NCI-H1694 (cell line): ENCODE data around the gene FOXN3.

ENCODE experiments used
- DNase-seq: peaks from one replicate; lab custom pipeline; 2025; lab: John Stamatoyannopoulos, UW

The FOXN3 gene

GRCh38 chr14:89277203-89277602 lies 139.8 kb downstream of the FOXN3 start:
- DNase-seq, result no peak

GRCh38 chr14:89276424-89276975 lies 140.5 kb downstream of the FOXN3 start:
- no peak for DNase-seq

- no peak for DNase-seq
Observed at GRCh38 chr14:89270439-89271227, 146.4 kb downstream of the FOXN3 start.

GRCh38 chr14:89269404-89269803 lies 147.6 kb downstream of the FOXN3 start:
- DNase-seq, result no peak

GRCh38 chr14:89268514-89268913 lies 148.5 kb downstream of the FOXN3 start:
- no peak for DNase-seq

- no peak for DNase-seq
Observed at GRCh38 chr14:89267656-89268055, 149.4 kb downstream of the FOXN3 start.

GRCh38 chr14:89267163-89267562 lies 149.9 kb downstream of the FOXN3 start:
- DNase-seq, result no peak

- no peak for DNase-seq
Observed at GRCh38 chr14:89266754-89267153, 150.3 kb downstream of the FOXN3 start.

GRCh38 chr14:89265234-89265633 lies 151.8 kb downstream of the FOXN3 start:
- DNase-seq, result no peak

GRCh38 chr14:89264196-89264800 lies 152.7 kb downstream of the FOXN3 start:
- no peak for DNase-seq

- DNase-seq, result no peak
Observed at GRCh38 chr14:89262041-89262440, 155.0 kb downstream of the FOXN3 start.

GRCh38 chr14:89260898-89261297 lies 156.1 kb downstream of the FOXN3 start:
- DNase-seq, result no peak

GRCh38 chr14:89259951-89260609 lies 157.0 kb downstream of the FOXN3 start:
- no peak for DNase-seq

- no peak for DNase-seq
Observed at GRCh38 chr14:89258728-89259273, 158.2 kb downstream of the FOXN3 start.

GRCh38 chr14:89256951-89257350 lies 160.1 kb downstream of the FOXN3 start:
- DNase-seq, result no peak

GRCh38 chr14:89256283-89256682 lies 160.8 kb downstream of the FOXN3 start:
- DNase-seq, result no peak

GRCh38 chr14:89255852-89256251 lies 161.2 kb downstream of the FOXN3 start:
- no peak for DNase-seq

- DNase-seq, result no peak
Observed at GRCh38 chr14:89255012-89255411, 162.0 kb downstream of the FOXN3 start.

GRCh38 chr14:89254166-89254909 lies 162.7 kb downstream of the FOXN3 start:
- peak; percentile 87 for DNase-seq

- DNase-seq, result no peak
Observed at GRCh38 chr14:89252887-89253532, 164.0 kb downstream of the FOXN3 start.

- no peak for DNase-seq
Observed at GRCh38 chr14:89251061-89251460, 166.0 kb downstream of the FOXN3 start.
